ENCODE data around the gene GTF2IRD1.

Gene GTF2IRD1

GRCh38 chr7:74462707-74463100, 9.0 kb downstream of the GTF2IRD1 start:
- DNase-seq (ENCODE audit: insufficient read length, low spot score) (no peak), FAIRE-seq (no peak)
- TF ChIP-seq CTCF (IDR thresholded peaks at IDR 0.05; ENCODE audit: insufficient read depth, missing control alignments): no peak

GRCh38 chr7:74464931-74465886, 11.5 kb downstream of the GTF2IRD1 start:
- TF ChIP-seq CTCF (IDR thresholded peaks at IDR 0.05; ENCODE audit: insufficient read depth, missing control alignments): no peak
- no peak for DNase-seq (ENCODE audit: insufficient read length, low spot score)
- no peak for FAIRE-seq

- TF ChIP-seq CTCF (IDR thresholded peaks at IDR 0.05; ENCODE audit: insufficient read depth, missing control alignments): no peak
- no peak for DNase-seq (ENCODE audit: insufficient read length, low spot score)
- no peak for FAIRE-seq
Measured at GRCh38 chr7:74466196-74466813, 12.6 kb downstream of the GTF2IRD1 start.

GRCh38 chr7:74467876-74468275, 14.2 kb downstream of the GTF2IRD1 start:
- FAIRE-seq (no peak), DNase-seq (ENCODE audit: insufficient read length, low spot score) (no peak)
- TF ChIP-seq CTCF (IDR thresholded peaks at IDR 0.05; ENCODE audit: insufficient read depth, missing control alignments): no peak

GRCh38 chr7:74470504-74470903, 16.8 kb downstream of the GTF2IRD1 start:
- FAIRE-seq (no peak), DNase-seq (ENCODE audit: insufficient read length, low spot score) (no peak)
- TF ChIP-seq CTCF (IDR thresholded peaks at IDR 0.05; ENCODE audit: insufficient read depth, missing control alignments): no peak

- FAIRE-seq: no peak
- TF ChIP-seq CTCF (IDR thresholded peaks at IDR 0.05; ENCODE audit: insufficient read depth, missing control alignments): no peak
Measured at GRCh38 chr7:74473116-74473515, 19.4 kb downstream of the GTF2IRD1 start.

More at GRCh38 chr7:74473116-74473515, 19.4 kb downstream of the GTF2IRD1 start:
- DNase-seq (ENCODE audit: insufficient read length, low spot score): no peak
